ENCODE measurements around the gene DAB2IP.

The DAB2IP gene

DNA sequence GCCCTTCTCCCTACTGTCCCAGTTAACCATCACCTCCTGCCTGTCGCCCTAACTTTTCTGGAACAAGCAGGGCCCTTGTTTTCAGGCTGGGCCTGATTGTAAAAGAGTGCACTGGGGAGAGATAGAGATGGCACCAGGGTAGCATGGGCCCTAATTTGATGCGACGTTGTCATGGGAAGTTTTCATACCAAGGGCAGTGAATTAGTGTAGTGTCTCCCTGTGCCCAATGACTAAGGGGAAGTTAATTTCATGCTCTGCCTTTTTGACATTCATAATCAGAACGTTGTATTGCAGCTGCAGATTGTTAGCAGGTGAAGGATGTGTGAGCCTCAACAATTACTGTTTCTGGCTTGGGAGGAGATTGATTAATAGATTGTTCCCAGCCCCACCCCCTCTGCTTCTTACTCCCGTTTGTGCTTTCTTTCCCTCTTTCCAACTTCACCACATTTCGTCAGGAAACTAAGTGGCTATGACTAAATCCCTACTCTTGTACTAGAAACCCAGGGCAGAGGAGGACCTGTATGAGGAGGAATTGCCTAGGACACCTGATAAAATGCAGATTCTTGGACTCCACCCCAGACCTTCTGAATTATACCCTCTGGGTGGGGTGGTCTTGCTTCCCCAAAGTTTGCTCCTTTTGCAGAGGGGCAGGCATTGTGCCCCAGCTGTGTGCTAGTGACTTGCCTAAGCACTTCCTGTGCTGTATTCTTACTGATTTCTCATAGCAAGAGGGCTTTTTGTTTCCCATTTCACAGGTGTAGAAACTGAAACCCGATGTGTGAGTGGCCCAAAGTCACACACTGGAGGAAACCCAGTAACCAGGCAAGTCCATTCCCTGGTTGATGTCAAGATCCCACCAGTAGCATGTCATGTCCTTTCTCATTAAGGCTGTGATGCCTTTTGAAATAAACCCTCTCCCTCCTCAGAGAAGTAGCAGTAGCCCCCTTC, 56.3 kb downstream of the DAB2IP start:
- TF ChIP-seq, protein P1, sequence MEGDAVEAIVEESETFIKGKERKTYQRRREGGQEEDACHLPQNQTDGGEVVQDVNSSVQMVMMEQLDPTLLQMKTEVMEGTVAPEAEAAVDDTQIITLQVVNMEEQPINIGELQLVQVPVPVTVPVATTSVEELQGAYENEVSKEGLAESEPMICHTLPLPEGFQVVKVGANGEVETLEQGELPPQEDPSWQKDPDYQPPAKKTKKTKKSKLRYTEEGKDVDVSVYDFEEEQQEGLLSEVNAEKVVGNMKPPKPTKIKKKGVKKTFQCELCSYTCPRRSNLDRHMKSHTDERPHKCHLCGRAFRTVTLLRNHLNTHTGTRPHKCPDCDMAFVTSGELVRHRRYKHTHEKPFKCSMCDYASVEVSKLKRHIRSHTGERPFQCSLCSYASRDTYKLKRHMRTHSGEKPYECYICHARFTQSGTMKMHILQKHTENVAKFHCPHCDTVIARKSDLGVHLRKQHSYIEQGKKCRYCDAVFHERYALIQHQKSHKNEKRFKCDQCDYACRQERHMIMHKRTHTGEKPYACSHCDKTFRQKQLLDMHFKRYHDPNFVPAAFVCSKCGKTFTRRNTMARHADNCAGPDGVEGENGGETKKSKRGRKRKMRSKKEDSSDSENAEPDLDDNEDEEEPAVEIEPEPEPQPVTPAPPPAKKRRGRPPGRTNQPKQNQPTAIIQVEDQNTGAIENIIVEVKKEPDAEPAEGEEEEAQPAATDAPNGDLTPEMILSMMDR (conservative IDR thresholded peaks at IDR 0.05): no peak
- no peak for TF ChIP-seq ZFX (IDR thresholded peaks at IDR 0.05)
- no peak overlapping the region for H3K27ac ChIP-seq

DNA sequence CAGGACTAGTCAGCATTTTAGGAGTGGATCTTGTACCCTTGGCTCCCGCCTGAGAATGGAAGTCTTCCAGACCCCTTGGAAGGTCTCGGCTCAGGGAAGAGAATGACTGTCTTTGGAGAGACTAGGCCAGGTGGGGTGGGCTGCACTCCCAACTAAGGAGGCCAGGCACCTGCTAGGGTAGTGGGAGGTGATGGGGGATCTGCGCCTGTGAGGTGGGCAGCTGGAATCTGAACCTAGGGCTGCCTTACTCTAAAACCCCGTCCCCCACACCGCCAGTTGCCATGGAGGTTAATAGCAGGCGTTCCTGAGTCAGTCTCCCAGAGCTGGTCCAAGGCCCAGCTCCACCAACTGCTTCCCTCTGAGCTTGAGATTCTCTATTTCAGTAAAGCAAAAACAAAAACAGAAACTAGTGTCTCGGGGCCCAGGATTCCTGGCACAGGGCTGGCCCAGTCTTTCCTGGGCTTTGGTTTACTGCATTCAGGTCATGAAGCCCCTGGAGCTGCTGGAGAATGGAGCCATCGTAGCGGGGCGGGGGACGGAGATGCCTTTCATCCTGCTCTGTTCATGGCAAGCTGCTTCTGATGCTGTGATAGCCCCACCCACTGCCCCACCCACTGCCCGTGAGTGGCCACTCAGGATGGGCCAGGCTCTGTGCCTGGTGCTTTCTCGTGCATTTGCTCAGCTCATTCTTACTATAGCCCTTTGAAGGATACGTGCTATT, 57.5 kb downstream of the DAB2IP start:
- TF ChIP-seq, protein P1 (conservative IDR thresholded peaks at IDR 0.05): no peak
- H3K27ac ChIP-seq: no peak overlapping the region

DNA sequence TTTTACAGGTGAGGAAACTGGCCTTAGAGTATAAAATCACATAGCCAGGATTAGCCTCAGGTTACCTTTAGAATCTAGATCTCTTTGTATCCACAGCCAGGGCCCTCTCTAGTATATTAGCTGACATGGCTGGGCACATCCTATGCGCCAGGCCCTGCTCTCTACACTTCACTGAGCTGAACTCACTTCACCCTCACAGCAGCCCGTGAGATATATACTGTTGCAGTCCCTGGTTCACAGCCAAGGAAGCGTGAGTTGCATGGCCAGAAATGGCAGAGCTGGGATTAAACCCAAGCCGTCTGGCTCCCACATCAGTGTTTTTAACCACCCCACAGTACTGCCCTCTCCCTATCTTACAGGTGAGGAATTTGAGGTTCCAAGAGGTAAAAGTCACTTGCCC, 58.4 kb downstream of the DAB2IP start:
- no peak overlapping the region for H3K27ac ChIP-seq

DNA sequence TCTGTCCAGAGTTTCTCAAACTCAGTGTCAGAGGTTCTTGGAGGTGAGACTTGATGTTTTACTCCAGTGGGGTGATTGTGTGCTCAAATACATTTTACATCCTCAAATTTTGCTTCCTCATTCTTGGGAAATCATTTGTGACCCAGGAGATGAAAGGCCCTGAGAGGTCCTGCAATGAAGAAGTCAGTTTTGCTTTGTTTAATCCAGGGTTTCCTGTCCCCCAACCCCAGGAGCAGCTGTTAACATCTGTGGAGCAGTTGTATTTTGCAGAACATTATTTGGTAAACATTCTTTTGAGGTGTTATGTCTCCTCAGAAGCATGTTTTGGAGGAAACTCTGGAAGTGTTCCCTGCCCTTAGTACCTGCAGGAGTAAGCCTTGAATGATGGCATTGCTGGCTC, 59.8 kb downstream of the DAB2IP start:
- no peak for TF ChIP-seq ZFX (IDR thresholded peaks at IDR 0.05)
- TF ChIP-seq, protein P1 (conservative IDR thresholded peaks at IDR 0.05): no peak

More for the DNA sequence above, 58.4 kb downstream of the DAB2IP start:
- TF ChIP-seq, protein P1 (conservative IDR thresholded peaks at IDR 0.05): no peak

DNA sequence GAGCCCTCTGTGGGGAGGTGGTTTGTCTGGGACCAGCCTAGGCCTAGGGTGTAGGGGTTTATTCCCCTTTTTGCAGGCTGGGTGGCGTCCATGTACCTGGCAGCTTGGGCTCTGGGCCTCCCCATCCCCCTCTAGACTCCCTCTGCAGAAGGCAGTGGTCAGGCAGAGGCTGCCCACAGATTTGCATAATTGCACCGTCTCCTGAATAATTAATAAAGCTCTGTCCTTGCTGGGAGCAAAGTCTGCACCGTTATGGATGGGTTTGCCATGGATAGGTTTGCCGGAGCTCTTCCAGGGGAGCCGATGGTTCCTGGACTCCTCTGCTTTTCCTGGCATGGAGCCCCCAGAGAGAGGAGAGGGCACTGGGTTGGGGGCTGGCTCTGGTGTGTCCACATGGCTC, 60.4 kb downstream of the DAB2IP start:
- TF ChIP-seq ZFX (IDR thresholded peaks at IDR 0.05): no peak
- TF ChIP-seq, protein P1 (conservative IDR thresholded peaks at IDR 0.05): no peak
- H3K27ac ChIP-seq: no peak overlapping the region

More for the DNA sequence above, 59.8 kb downstream of the DAB2IP start:
- H3K27ac ChIP-seq: no peak overlapping the region

DNA sequence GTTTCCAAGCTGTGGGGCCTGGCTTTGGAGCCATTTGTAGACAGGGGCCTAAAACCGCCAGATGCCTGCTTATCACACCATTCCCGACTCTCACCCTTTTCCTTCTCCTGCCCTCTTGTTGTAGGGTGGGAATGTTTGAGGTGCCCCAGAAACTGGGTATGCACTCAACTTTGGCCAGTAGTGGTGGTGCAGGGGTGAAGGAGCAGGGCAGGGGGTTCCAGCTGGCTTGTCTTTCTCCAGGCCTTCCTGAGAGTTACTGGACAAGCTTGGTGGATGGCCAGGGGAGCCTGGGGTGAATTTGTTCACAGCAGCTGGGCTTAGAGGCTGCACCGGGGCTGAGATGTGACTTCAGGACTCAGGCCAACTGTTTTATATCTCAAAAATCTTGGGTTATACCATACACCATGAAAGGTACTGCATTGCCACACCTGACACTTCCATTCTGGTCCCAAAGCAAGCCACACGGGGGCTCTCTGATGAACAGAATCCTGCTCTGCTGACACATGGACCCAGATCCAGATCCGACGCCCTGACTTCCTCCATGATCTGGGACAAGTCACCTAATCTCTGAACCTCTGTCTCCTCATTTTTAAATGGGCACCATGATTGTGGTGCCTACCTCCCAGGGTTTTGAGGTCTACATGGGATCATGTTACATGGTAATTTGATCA, 62.1 kb downstream of the DAB2IP start:
- H3K27ac ChIP-seq: no peak overlapping the region
- TF ChIP-seq, protein P1 (conservative IDR thresholded peaks at IDR 0.05): no peak
- TF ChIP-seq ZFX (IDR thresholded peaks at IDR 0.05): no peak
